GM21723 (cell line): ENCODE data around the gene TPBG.
"Not testable (repeated sequence)": the region's sequence is repeated elsewhere in the genome, so short reads cannot be mapped to it uniquely, and the experiment has no call there.

Source experiments
- ATAC-seq: cut with Tn5 transposase; IDR thresholded peaks from one replicate; pipeline ENCODE4 v1.9.1; 2021; ENCODE audit warnings: mild to moderate bottlenecking, moderate library complexity; ENCODE audit not compliant: unreplicated experiment

Gene TPBG

DNA sequence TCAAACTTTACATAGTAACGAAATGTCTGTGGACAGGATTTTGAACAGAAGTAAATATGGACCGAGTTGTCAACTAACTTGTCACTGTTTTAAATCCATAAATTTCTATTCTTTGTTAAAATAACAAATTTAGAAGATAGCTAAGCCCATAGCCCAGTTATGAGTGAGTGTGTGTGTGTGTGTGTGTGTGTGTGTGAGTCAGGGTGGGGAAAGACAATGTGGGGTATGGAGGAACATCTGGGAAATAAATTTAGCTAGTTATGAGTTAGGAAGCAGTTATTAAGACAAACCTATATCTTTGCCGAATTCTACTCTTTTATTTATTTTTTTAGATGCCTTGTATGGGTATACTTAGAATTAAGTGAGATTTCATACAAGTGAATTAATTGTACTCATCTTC is 9.0 kb downstream of the TPBG start:
- no peak for ATAC-seq

DNA sequence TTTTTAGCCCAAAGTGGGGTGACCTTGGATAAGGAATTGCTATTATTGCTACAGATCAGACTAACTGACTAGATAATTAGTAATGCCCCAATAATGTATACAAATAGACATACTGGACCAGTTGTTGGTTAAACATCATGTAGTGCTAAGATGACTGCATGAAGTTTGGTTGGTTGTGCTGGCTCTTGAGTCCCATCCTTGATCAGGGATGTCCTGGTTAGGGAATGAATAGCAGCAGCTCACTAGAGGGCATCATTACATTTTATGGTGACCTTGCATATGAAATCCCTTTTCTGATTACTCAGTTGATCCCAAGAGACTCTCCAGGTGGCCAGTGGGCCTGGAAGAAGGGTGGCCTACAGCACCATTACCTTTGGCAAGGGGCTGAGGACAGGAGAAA is 10.9 kb downstream of the TPBG start:
- no peak for ATAC-seq

DNA sequence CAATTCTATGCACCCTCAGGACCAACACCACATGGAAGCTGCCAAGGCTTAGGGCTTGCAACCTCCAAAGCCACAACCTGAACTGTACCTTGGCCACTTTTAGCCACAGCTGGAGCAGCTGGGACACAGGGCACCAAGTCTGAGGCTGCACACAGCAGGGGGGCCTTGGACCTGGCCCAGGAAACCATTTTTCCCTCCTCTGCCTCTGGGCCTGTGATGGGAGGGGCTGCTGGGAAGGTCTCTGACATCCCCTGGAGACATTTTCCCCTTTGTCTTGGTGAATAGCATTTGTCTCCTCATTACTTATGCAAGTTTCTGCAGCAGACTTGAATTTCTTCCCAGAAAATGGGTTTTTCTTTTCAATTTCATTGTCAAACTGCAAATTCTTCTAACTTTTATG is 13.0 kb downstream of the TPBG start:
- ATAC-seq = no peak

DNA sequence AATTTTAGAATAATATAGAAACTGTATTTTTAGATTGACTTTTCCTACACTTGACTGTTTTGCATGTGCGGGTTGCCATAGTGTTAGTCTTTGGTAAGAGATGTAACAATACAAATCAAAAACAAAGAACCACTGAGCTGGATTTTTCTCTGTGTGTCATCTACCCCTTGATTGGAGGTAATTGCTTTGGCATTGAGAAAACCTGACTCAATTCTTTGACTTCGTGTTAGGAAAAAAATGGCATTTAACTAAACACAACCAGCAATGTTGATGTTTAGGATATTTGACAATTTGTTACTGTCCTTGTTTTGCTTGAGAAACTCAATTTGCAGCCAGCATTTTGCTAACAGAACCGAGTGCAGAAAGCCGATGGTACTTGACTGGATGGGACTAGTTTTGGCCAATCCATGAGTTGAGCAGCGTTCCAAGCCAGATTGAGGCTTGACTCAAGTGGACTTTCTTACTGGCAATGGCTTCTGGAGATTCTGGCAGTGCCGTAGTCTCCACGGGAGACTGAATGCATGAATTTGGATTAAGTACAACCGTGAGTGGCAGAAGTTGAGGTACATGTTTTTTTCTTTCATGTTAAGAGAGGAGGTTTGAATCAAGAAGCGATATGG is 17.1 kb downstream of the TPBG start:
- ATAC-seq = no peak

DNA sequence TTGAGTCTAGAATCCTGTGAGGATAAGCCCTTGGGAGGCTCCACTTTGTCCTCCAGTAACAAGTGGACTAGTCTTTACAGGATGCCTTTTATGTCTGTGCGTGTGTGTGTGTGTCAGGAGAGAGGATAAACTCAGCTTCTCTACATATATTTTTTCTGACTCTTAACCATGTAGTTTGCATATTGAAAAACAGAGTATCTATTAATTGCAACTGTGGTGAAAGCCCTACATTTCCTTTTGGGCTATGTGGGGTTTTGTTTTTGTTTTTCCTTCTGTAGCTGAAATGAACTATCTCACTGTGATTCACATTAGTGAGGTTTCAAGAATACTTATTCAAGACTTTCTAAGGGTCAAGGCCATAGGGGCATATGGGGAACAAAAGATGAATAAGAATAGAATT is 17.7 kb downstream of the TPBG start:
- ATAC-seq = peak; percentile 92

DNA sequence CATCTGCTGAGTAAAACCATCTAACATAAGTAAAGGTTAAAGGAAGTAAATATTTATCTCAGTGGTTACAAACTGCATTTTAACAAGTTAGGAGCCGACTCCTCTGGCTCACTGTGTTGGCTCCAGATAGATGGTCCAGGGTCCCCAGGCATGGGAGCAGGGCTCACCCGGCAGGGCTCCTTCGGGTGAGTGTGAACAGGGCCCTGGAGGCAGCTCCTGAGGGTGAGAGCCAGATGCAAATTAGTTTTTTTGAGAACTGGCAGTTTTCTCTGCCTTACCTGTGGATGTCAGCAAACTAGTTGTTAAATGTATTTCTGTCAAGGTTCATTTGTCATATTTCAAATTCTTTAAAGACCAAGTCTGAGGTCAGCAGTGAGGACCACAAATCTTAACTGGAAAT is 21.5 kb downstream of the TPBG start:
- no peak for ATAC-seq

DNA sequence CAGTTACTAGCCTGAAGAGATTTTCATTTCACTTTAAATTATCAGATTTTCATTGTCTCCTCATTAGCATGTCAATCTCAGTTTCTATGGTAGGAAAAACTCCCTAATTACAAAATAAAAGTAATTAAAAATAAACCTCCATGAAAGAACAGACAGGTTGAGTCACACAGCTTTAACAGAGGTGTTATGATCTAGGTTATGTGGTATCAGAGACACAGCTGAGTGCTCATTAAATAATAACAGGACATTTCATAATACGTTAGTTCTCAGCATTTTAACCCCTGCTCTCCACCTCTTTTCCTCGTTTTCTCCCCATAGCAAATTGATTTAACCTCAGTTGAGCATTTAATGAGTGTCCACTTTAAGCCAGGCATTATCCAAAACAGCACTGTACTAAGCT is 21.9 kb downstream of the TPBG start:
- ATAC-seq = no peak

DNA sequence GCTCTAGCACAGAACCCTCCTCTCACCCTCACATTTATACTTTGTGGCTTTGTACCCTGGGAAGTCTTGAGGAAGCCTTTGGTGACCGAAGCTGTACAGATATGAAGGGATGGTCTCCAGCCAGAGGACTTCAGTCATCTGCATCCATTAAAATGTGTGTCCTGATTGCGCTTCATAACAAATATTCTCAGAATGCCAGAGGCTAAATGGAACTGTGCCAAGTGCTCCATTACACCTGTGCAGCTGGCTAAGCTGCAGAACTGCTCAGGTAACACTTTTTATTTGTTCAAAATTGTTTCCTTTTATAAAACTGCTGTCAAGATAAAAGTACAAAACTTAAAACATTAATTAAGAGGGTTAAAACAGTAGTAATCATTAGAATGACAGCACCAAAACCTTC is 22.3 kb downstream of the TPBG start:
- ATAC-seq = no peak

DNA sequence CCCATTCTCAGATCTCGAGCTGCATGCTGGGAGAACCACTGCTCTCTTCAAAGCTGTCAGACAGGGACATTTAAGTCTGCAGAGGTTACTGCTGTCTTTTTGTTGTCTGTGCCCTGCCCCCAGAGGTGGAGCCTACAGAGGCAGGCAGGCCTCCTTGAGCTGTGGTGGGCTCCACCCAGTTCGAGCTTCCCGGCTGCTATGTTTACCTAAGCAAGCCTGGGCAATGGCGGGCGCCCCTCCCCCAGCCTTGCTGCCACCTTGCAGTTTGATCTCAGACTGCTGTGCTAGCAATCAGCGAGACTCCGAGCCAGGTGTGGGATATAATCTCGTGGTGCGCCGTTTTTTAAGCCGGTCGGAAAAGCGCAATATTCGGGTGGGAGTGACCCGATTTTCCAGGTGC is 31.2 kb downstream of the TPBG start:
- not testable (repeated sequence) for ATAC-seq

DNA sequence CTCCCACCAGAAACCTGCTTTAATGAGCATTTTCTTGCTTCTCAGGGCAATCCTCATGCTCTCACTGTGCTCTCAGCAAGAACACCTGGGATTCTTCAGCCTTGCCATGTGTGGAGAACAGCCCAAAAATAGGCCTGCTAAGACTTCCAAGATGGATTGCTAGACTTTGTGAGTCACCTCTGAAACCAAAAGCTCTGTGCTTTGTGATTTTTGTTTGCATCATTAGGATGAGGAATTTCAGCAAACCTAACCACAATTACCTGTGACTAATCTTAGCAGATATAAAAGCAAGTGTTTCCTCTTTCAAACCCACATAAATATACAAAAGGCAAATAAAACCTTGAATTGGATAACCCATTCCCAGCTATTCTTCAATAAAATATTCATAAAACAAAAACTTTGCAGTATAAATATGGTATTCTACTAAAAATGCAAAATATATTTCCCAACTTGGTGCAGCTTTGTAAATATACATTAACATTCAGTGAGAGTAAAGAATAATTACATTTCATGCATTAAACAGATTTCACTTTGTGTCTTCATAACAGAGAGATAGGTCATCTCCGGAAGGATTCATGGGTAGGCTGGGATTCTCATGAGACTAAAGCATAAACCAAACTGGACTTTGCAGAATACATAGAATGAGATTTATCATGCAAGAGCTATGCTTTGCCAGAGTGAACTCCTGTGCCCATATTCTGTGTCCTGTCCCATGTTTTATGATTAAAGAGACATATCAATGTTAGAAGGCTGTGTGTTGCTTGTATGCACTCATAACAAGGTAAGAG is 33.5 kb downstream of the TPBG start:
- ATAC-seq = no peak

DNA sequence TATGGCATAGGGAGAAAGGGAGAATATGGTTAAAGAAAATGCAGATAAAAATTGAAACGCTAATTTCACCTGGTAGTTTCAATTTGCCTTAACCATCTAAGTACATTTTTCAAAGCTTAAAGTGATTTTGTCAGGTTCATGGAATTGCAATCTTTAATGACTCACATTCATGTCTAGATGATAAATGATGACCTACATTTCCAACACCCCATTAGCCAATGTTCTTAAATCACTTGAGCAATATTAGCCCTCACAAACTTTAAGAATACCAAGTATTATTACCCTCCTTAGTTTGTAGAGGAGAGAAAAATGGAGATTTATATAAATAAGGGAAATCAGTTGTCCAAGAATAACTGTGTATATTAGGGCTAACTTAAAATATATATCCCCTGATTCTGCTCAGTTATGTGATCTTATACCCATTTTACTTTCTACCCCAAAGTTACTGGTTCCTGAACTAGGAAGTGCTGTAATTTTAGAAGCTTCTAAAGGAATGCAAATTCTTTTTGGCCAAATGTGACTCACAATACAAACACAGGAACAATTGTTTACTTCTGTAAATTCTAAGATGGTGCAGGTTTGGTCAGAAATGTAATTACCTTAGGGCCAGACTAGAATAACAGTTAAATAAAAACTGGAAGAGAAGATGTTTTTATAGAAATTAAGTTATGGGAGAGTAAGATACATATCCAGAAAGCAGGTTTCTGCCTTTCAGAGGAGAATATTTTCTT is 34.5 kb downstream of the TPBG start:
- ATAC-seq = no peak

DNA sequence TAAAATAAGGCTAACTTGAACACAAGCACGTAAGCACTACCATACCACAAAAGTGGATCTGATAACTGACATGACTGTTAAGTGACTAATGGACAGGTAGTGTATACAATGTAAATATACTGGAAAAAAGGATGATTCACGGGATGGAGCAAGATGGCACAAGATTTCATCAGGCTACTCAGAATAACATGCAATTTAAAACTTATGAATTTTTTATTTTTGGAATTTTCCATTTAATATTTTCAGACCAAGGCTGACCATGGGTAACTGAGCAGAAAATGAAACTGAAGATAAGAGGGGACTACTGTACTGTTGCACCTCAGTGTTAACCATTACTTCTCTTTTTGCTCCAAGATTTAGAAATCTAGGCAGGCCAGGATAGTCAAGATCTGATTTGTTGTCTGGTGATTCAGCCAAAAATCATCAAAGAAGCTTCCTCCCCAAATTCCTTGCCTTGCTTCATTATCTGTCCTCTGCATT is 45.4 kb downstream of the TPBG start:
- ATAC-seq = peak; percentile 55

DNA sequence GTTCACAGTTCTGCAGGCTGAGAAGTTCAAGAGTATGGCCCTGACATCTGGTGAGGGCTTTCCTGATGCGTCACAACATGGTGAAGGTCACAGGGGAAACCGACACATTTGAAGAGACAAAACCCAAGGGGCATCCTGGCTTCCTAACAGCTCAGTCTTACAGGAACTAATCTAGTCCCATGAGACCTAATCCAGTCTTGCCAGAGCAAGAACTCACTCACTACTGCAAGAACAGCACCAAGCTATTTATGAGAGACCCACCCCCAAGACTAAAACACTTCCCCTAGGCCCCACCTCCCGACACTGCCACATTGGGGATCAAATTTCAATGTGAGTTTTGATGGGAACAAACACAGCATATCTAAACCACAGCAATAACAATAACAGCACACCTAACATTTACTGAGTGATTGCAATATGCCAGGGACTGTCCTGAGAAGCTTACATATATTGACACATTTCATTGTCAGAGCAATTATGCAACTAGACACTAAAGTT is 46.6 kb downstream of the TPBG start:
- no peak for ATAC-seq

DNA sequence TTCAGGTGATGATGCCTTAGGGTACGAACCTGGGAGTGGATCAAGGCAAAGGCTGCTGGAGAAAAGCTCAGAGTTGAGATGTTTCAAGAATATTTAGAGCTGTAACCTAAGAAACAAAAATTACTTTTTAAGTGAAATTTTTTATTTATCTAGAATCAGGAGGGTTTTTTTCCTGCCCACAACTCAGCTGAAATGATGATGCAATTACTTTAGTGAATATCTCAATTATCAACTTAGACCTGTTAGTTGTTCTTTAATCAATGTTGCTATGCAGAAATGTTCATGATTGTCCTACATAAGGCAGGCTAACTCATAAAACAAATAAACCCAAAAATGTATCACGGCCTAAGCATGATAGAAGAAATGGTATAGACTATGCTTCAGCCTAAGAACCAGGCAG is 50.3 kb downstream of the TPBG start:
- ATAC-seq = no peak

DNA sequence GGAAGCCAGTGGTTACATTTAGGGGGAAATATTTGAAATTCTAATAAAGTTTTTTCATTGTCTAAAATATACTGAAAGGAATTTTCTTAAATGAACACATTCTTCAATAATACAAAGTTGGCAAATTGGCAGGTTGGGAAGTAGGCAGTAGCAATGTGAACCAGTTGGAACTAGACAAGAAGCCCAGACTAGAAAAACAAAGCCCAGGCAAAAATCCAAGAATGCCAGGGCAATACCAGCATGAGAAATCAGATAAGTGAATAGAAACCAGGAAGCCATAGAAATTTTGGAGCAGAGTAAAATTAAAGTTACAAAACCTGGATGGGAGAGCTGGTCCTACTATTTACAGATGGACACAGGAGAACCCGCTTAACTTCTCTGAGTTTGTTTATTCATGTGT is 52.2 kb downstream of the TPBG start:
- ATAC-seq = no peak

DNA sequence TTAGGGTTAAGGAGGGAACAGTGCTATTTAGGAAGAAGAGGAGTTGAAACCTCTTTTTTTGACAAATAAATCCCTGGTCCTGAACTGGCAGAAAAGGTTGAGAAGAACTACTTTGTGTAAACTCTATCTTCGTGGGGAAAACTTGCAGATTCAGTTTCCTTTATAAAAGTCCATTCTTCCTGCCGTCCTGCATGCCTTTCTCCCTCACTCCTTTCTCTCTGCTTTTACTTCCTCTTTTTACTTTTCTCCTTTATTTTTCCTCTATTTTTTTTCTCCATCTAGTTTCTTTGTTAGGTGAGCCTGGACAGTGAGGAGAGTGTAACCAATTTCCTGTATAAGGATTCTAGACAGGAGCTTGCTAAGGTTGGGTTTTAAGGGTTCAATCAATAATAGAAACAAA is 52.7 kb downstream of the TPBG start:
- no peak for ATAC-seq
